ENCODE data around the gene ERN1. TPM values are rescaled to one million over a fixed set of nuclear protein-coding genes. Genes with fewer than 3 reads are reported as not detected.

Gene ERN1
- total RNA-seq, 3 donors from 2014 or later = 18.4 to 27.1 (median 21.7) TPM

- peaks cover under 1% of the 10 kb centered on the region for H3K4me1 ChIP-seq (ENCODE audit: low read depth)
- ATAC-seq (no peak), DNase-seq (no peak)
- TF ChIP-seq CTCF (IDR thresholded peaks at IDR 0.05) = no peak
- no peaks in the 10 kb centered on the region for H3K9me3 ChIP-seq
- no peak overlapping the region for H3K4me3 ChIP-seq
- H3K36me3 ChIP-seq (ENCODE audit: low read depth) = no peaks in the 10 kb centered on the region
- intact Hi-C loops (cut with DNase I, micrococcal nuclease) = loop anchor here in 1 of 2 donors (10.0 kb wide), 1 partner anchor 93 kb away; no protein-coding TSS in a partner anchor
These were observed 31.6 kb upstream of the ERN1 start for GRCh38 chr17:64161380-64162176.

- H3K36me3 ChIP-seq (ENCODE audit: low read depth) = no peaks in the 10 kb centered on the region
- H3K4me1 ChIP-seq (ENCODE audit: low read depth) = peaks cover 5% of the 10 kb centered on the region
- TF ChIP-seq CTCF (IDR thresholded peaks at IDR 0.05) = no peak
- intact Hi-C loops (cut with DNase I, micrococcal nuclease) = loop anchor here in 1 of 2 donors (10.0 kb wide), 1 partner anchor 94 kb away; no protein-coding TSS in a partner anchor
- no peaks in the 10 kb centered on the region for H3K9me3 ChIP-seq
- DNase-seq (no peak), ATAC-seq (no peak)
- H3K4me3 ChIP-seq = no peak overlapping the region
These were observed 30.4 kb upstream of the ERN1 start for GRCh38 chr17:64160378-64160777.

- ATAC-seq = no peak
- H3K4me3 ChIP-seq = no peak overlapping the region
- DNase-seq = no peak
- no peaks in the 10 kb centered on the region for H3K9me3 ChIP-seq
- peaks cover 5% of the 10 kb centered on the region for H3K4me1 ChIP-seq (ENCODE audit: low read depth)
- no peak for TF ChIP-seq CTCF (IDR thresholded peaks at IDR 0.05)
- intact Hi-C loops (cut with DNase I, micrococcal nuclease) = no loop called here
- no peaks in the 10 kb centered on the region for H3K36me3 ChIP-seq (ENCODE audit: low read depth)
These were observed 29.1 kb upstream of the ERN1 start for GRCh38 chr17:64158831-64159590.

- intact Hi-C loops (cut with DNase I, micrococcal nuclease) = no loop called here
- no peak overlapping the region for H3K4me3 ChIP-seq
- H3K9me3 ChIP-seq = no peaks in the 10 kb centered on the region
- DNase-seq = no peak
- ATAC-seq = no peak
- no peak for TF ChIP-seq CTCF (IDR thresholded peaks at IDR 0.05)
- peaks cover 5% of the 10 kb centered on the region for H3K4me1 ChIP-seq (ENCODE audit: low read depth)
- H3K36me3 ChIP-seq (ENCODE audit: low read depth) = no peaks in the 10 kb centered on the region
These were observed 28.5 kb upstream of the ERN1 start for GRCh38 chr17:64158406-64158805.

DNA sequence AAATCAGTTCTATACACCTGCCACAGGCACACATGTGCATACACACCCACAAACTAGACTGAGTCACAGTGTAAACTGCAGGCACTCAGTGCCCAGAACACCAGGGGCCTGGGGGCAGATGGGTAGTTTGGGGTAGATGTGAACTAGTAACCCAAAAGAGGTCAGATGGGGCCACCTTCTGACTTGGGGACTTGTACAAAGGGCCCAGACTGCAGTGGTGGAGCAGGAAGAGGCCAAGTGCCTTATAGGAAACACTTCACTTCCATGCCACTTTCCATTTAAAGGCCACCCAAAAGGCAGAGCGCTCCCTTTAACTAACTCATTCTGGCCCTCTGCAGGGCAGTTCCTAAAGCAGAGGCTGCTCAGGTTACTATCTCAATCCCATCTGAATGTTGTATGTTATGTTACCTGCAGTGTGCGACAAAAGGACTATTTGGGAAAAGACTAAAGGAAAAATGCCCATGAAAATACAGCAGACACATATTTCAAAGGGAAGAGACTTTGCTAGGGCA is 27.8 kb upstream of the ERN1 start:
- no peak for TF ChIP-seq CTCF (IDR thresholded peaks at IDR 0.05)
- intact Hi-C loops (cut with DNase I, micrococcal nuclease) = no loop called here
- no peaks in the 10 kb centered on the region for H3K36me3 ChIP-seq (ENCODE audit: low read depth)
- H3K4me3 ChIP-seq = no peak overlapping the region
- H3K9me3 ChIP-seq = no peaks in the 10 kb centered on the region
- ATAC-seq (no peak), DNase-seq (no peak)
- peaks cover 5% of the 10 kb centered on the region for H3K4me1 ChIP-seq (ENCODE audit: low read depth)
